ENCODE results near the gene AMPH.

DNA sequence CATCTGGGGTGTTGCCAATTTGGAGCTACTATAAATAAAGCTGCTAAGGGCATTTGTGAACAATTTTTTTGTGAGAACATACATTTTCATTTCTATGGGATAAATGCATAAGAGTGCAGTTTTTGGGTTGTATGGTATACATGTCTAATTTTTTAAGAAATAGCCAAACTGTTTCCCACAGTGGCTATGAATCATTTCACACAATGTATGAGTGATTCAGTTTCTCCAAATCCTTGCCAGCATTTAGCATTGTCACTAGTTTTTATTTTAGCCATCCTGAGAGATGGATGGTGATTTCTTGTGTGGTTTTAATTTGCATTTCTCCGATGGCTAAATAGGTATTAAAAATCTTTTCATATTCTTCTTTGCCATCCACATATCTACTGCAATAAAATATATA, 105.3 kb downstream of the AMPH start:
- TF ChIP-seq CTCF (conservative IDR thresholded peaks at IDR 0.05; ENCODE audit: low read depth, low read length) (no peak), EZH2 (IDR thresholded peaks at IDR 0.05; ENCODE audit: low read length, unreplicated experiment) (no peak), EZH2phosphoT487 (IDR thresholded peaks at IDR 0.05; ENCODE audit: borderline replicate concordance, low read length) (no peak)
